ENCODE data around the gene CCDC73. TPM values are rescaled to one million over a fixed set of nuclear protein-coding genes. Genes with fewer than 3 reads are reported as not detected.

CCDC73 gene
- total and polyA plus RNA-seq, 10 of the 15 experiments (the other 5 are each of a cell fraction or from before 2014, with no cell fraction given) = 0.05 to 0.57 (median 0.14) TPM

DNA sequence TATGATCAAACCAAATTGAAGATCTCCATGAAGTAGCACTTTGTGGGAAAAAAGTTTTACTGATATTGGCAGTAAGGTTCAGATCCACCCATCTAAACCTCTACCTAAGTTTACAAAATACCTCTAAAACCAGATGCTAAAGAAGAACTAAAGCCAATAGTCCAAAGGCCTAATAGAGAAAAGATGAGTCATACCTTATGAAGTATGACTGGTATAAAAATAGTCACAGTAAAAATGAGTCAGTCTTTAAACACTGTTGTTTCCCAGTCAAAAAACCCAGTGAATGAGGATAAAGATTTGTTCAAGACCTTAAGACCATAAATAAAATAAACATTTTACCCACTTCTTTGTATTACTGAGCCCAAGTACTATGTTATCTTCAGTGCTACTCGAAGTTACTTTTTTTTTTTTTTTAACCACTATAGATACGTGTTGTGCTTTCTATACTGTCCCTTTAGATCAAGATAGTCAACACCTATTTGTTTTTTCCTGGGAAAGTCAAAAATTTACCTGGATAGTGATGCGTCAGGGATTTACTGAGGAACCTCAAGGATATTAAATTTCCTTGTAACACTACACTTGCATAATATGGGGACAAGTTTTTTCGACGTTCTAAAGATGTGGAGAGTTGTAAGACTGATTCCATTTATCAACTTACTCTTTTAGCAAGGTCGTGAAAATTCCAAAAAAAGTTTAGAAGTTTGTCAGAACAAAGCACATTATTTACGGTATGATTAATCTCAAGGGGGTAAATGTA, 87.3 kb downstream of the CCDC73 start (continued):
- TF ChIP-seq SMAD5 (IDR thresholded peaks at IDR 0.05; ENCODE audit: low read depth) (no peak), JUNB (IDR thresholded peaks at IDR 0.05) (peak; percentile 86), JUND (IDR thresholded peaks at IDR 0.05; ENCODE audit: low read depth, low read length) (0 out of 2 replicates have a peak, but pooled peaks have one; percentile 21), SIN3A (IDR thresholded peaks at IDR 0.05; ENCODE audit: low read depth, low read length) (no peak), HDAC2 (IDR thresholded peaks at IDR 0.05) (no peak), MTA2 (IDR thresholded peaks at IDR 0.05; ENCODE audit: low read depth) (peak; percentile 26; the same call in 1 of the 2 replicates), PAX5 (IDR thresholded peaks at IDR 0.05; ENCODE audit: borderline replicate concordance, low read depth, low read length) (no peak), HDGF (IDR thresholded peaks at IDR 0.05) (no peak), RELA (IDR thresholded peaks at IDR 0.05; ENCODE audit: borderline replicate concordance, partially characterized antibody) (no peak), BACH1 (IDR thresholded peaks at IDR 0.05; ENCODE audit: borderline replicate concordance) (peak; percentile 97; the same call in 1 of the 2 replicates), POLR2AphosphoS2 (IDR thresholded peaks at IDR 0.05; ENCODE audit: low read depth, low read length) (no peak), DPF2 (IDR thresholded peaks at IDR 0.05) (no peak), SUZ12 (IDR thresholded peaks at IDR 0.05; ENCODE audit: unreplicated experiment) (no peak), NFXL1 (IDR thresholded peaks at IDR 0.05; ENCODE audit: borderline replicate concordance) (no peak), SMARCA5 (IDR thresholded peaks at IDR 0.05) (no peak), ZNF217 (IDR thresholded peaks at IDR 0.05) (no peak), WRNIP1 (IDR thresholded peaks at IDR 0.05; ENCODE audit: borderline replicate concordance, low read depth, low read length) (no peak), BHLHE40 (IDR thresholded peaks at IDR 0.05; ENCODE audit: borderline replicate concordance in 1 of 2, low read depth in 2 of 2, low read length in 1 of 2) (no peak), IKZF2 (IDR thresholded peaks at IDR 0.05) (peak in 1 of 2 experiments; percentile 29; a peak in 1 of 4 replicates)
- TF ChIP-seq, protein P1, sequence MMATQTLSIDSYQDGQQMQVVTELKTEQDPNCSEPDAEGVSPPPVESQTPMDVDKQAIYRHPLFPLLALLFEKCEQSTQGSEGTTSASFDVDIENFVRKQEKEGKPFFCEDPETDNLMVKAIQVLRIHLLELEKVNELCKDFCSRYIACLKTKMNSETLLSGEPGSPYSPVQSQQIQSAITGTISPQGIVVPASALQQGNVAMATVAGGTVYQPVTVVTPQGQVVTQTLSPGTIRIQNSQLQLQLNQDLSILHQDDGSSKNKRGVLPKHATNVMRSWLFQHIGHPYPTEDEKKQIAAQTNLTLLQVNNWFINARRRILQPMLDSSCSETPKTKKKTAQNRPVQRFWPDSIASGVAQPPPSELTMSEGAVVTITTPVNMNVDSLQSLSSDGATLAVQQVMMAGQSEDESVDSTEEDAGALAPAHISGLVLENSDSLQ (IDR thresholded peaks at IDR 0.05) = no peak
- TF ChIP-seq, protein P2, sequence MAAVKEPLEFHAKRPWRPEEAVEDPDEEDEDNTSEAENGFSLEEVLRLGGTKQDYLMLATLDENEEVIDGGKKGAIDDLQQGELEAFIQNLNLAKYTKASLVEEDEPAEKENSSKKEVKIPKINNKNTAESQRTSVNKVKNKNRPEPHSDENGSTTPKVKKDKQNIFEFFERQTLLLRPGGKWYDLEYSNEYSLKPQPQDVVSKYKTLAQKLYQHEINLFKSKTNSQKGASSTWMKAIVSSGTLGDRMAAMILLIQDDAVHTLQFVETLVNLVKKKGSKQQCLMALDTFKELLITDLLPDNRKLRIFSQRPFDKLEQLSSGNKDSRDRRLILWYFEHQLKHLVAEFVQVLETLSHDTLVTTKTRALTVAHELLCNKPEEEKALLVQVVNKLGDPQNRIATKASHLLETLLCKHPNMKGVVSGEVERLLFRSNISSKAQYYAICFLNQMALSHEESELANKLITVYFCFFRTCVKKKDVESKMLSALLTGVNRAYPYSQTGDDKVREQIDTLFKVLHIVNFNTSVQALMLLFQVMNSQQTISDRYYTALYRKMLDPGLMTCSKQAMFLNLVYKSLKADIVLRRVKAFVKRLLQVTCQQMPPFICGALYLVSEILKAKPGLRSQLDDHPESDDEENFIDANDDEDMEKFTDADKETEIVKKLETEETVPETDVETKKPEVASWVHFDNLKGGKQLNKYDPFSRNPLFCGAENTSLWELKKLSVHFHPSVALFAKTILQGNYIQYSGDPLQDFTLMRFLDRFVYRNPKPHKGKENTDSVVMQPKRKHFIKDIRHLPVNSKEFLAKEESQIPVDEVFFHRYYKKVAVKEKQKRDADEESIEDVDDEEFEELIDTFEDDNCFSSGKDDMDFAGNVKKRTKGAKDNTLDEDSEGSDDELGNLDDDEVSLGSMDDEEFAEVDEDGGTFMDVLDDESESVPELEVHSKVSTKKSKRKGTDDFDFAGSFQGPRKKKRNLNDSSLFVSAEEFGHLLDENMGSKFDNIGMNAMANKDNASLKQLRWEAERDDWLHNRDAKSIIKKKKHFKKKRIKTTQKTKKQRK (IDR thresholded peaks at IDR 0.05; ENCODE audit: low read depth, low read length) = no peak
- TF ChIP-seq, protein P3, sequence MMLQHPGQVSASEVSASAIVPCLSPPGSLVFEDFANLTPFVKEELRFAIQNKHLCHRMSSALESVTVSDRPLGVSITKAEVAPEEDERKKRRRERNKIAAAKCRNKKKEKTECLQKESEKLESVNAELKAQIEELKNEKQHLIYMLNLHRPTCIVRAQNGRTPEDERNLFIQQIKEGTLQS (IDR thresholded peaks at IDR 0.05; ENCODE audit: borderline replicate concordance, extremely low read depth, low read depth, low read length) = no peak
- TF ChIP-seq, protein P4, sequence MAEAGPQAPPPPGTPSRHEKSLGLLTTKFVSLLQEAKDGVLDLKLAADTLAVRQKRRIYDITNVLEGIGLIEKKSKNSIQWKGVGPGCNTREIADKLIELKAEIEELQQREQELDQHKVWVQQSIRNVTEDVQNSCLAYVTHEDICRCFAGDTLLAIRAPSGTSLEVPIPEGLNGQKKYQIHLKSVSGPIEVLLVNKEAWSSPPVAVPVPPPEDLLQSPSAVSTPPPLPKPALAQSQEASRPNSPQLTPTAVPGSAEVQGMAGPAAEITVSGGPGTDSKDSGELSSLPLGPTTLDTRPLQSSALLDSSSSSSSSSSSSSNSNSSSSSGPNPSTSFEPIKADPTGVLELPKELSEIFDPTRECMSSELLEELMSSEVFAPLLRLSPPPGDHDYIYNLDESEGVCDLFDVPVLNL (IDR thresholded peaks at IDR 0.05; ENCODE audit: low read depth, low read length) = no peak

Measured in GM12878 (cell line).